H1 (cell line): ENCODE results near the gene KCNQ1. TPM values are rescaled to one million over a fixed set of nuclear protein-coding genes. Genes with fewer than 3 reads are reported as not detected.

Source experiments
- KDM5A ChIP-seq: fragments of 200-600 bp; IDR thresholded peaks from 2 replicates; pipeline ENCODE4 v1.7.1; 2012; ENCODE audit warnings: mild to moderate bottlenecking, low read length, inconsistent platforms, mixed read lengths
- NRF1 ChIP-seq: IDR thresholded peaks from 2 replicates; pipeline ENCODE4 v1.6.1; 2011; ENCODE audit warnings: mild to moderate bottlenecking, low read depth, low read length, improper control_type of control experiment
- POLR2A ChIP-seq, 2 experiments: IDR thresholded peaks; 1 replicate in 1 of 2; 2 replicates in 1 of 2; pipeline ENCODE4 v1.6.1; 2011; ENCODE audit warnings: low read depth in 2 of 2, low read length in 2 of 2, mild to moderate bottlenecking in 2 of 2; ENCODE audit errors: control extremely low read depth in 1 of 2
- SIRT6 ChIP-seq: IDR thresholded peaks from one replicate; pipeline ENCODE4 v1.7.1; 2012; ENCODE audit warnings: low read length, inconsistent platforms
- polyA plus RNA-seq, 7 experiments: library from polyadenylated mRNA; depleted of rRNA in 3 of 7; stranded (reverse) in 5 of 7; unstranded in 2 of 7; fragments of >200 nt in 5 of 7; fragments of 200-250 nt in 2 of 7; gene quantifications; 1 replicate in 5 of 7; 2 replicates in 1 of 7; 4 replicates in 1 of 7; pipeline versions ENCODE4 v1.2.1 to v1.2.3, GENCODE V29; 2011 to 2013; ENCODE audit warnings: missing spikeins in 2 of 7, mixed read lengths in 2 of 7
- total RNA-seq: library from RNA; stranded (reverse); fragmentation: NEBNext Ultra II Directional; extraction: Animal tissue kit (Norgen Biotek cat#: 25700); gene quantifications from 2 replicates; pipeline ENCODE4 v1.2.1, GENCODE V29; 2021
- TF ChIP-seq, protein P1 (sequence below): fragments of 300-600 bp; sonication (generic); IDR thresholded peaks from 2 replicates; pipeline ENCODE4 v1.7.1; 2012; ENCODE audit warnings: low read length, moderate library complexity, mild to moderate bottlenecking, inconsistent platforms; ENCODE audit not compliant: insufficient replicate concordance

Gene KCNQ1
- total and polyA plus RNA-seq, 2 of the 8 experiments (the other 6 are each of a cell fraction or from before 2014, with no cell fraction given): 1.9 to 2.0 TPM

DNA sequence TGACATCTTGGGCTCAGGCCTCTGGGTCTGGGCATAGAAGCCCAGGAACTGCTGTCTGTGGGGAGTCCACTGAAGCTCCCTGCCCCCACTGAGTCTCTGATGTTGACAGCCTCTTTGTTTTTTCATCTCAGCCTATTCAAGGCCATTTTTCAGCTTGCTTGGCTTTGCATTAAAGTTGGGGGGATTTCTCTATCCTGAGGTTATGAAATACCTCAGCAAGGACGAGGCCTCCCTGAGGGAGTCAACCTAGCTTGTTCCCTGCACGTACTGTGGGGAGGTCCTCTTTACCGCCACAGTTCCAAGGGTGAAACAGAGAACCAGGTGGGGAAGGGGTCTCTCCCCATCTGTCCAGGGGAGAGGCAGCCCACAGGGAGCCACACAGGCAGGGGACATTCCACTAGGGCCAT, 246.6 kb downstream of the KCNQ1 start (continued):
- TF ChIP-seq NRF1 (no peak), POLR2A (IDR thresholded peaks at IDR 0.05; ENCODE audit: control extremely low read depth in 1 of 2, low read depth in 2 of 2, low read length in 2 of 2) (no peak), KDM5A (no peak), SIRT6 (no peak)
- TF ChIP-seq, protein P1, sequence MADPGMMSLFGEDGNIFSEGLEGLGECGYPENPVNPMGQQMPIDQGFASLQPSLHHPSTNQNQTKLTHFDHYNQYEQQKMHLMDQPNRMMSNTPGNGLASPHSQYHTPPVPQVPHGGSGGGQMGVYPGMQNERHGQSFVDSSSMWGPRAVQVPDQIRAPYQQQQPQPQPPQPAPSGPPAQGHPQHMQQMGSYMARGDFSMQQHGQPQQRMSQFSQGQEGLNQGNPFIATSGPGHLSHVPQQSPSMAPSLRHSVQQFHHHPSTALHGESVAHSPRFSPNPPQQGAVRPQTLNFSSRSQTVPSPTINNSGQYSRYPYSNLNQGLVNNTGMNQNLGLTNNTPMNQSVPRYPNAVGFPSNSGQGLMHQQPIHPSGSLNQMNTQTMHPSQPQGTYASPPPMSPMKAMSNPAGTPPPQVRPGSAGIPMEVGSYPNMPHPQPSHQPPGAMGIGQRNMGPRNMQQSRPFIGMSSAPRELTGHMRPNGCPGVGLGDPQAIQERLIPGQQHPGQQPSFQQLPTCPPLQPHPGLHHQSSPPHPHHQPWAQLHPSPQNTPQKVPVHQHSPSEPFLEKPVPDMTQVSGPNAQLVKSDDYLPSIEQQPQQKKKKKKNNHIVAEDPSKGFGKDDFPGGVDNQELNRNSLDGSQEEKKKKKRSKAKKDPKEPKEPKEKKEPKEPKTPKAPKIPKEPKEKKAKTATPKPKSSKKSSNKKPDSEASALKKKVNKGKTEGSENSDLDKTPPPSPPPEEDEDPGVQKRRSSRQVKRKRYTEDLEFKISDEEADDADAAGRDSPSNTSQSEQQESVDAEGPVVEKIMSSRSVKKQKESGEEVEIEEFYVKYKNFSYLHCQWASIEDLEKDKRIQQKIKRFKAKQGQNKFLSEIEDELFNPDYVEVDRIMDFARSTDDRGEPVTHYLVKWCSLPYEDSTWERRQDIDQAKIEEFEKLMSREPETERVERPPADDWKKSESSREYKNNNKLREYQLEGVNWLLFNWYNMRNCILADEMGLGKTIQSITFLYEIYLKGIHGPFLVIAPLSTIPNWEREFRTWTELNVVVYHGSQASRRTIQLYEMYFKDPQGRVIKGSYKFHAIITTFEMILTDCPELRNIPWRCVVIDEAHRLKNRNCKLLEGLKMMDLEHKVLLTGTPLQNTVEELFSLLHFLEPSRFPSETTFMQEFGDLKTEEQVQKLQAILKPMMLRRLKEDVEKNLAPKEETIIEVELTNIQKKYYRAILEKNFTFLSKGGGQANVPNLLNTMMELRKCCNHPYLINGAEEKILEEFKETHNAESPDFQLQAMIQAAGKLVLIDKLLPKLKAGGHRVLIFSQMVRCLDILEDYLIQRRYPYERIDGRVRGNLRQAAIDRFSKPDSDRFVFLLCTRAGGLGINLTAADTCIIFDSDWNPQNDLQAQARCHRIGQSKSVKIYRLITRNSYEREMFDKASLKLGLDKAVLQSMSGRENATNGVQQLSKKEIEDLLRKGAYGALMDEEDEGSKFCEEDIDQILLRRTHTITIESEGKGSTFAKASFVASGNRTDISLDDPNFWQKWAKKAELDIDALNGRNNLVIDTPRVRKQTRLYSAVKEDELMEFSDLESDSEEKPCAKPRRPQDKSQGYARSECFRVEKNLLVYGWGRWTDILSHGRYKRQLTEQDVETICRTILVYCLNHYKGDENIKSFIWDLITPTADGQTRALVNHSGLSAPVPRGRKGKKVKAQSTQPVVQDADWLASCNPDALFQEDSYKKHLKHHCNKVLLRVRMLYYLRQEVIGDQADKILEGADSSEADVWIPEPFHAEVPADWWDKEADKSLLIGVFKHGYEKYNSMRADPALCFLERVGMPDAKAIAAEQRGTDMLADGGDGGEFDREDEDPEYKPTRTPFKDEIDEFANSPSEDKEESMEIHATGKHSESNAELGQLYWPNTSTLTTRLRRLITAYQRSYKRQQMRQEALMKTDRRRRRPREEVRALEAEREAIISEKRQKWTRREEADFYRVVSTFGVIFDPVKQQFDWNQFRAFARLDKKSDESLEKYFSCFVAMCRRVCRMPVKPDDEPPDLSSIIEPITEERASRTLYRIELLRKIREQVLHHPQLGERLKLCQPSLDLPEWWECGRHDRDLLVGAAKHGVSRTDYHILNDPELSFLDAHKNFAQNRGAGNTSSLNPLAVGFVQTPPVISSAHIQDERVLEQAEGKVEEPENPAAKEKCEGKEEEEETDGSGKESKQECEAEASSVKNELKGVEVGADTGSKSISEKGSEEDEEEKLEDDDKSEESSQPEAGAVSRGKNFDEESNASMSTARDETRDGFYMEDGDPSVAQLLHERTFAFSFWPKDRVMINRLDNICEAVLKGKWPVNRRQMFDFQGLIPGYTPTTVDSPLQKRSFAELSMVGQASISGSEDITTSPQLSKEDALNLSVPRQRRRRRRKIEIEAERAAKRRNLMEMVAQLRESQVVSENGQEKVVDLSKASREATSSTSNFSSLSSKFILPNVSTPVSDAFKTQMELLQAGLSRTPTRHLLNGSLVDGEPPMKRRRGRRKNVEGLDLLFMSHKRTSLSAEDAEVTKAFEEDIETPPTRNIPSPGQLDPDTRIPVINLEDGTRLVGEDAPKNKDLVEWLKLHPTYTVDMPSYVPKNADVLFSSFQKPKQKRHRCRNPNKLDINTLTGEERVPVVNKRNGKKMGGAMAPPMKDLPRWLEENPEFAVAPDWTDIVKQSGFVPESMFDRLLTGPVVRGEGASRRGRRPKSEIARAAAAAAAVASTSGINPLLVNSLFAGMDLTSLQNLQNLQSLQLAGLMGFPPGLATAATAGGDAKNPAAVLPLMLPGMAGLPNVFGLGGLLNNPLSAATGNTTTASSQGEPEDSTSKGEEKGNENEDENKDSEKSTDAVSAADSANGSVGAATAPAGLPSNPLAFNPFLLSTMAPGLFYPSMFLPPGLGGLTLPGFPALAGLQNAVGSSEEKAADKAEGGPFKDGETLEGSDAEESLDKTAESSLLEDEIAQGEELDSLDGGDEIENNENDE: no peak
